K562 (cell line): Measurements from ENCODE around the gene RARRES2. TPM values are rescaled to one million over a fixed set of nuclear protein-coding genes. Genes with fewer than 3 reads are reported as not detected.
"Not testable (repeated sequence)": the region's sequence is repeated elsewhere in the genome, so short reads cannot be mapped to it uniquely, and the experiment has no call there.

Source experiments
- ATAC-seq: fragments of 200-7000 bp; cut with Tn5 transposase; 3 replicates; pipeline ENCODE4 v1.9.1; 2020; ENCODE audit warnings: moderate library complexity
- BruUV-seq: library from RNA; stranded (reverse); fragments of 400-500 nt; replicated peaks from 2 replicates; lab custom pipeline; 2021; lab: Mats Ljungman, UMichigan
- CTCF ChIA-PET: fragments of 300-600 bp; formaldehyde crosslinking; extraction: SDS; loops from one replicate; lab custom pipeline; 2021; ENCODE audit warnings: low intra/inter-chr PET ratio; lab: Yijun Ruan, JAX
- POLR2A ChIA-PET: fragments of 300-600, 350-650 bp; sonication (Branson Sonifier 250); formaldehyde crosslinking; extraction: SDS; loops from one replicate; lab custom pipeline; 2021; ENCODE audit warnings: antibody characterized with exemption, inconsistent platforms; lab: Yijun Ruan, JAX
- DNase-seq, 4 experiments: peaks; one replicate each; pipeline versions ENCODE4 v3.0.0 to v3.0.0-alpha.2; 2011 to 2018; ENCODE audit warnings: low spot score in 3 of 4, mixed read lengths in 3 of 4; ENCODE audit errors: extremely low read depth in 1 of 4
- FAIRE-seq: peaks from 2 replicates; lab custom pipeline; 2011; peaks lifted over from hg19 to GRCh38; lab: Jason Lieb, UNC
- H2AFZ ChIP-seq: 2 replicates; pipeline ENCODE4 v1.6.0; 2011; ENCODE audit warnings: low read depth, low read length, control low read depth, inconsistent platforms
- H3K27ac ChIP-seq: fragments of 200-600 bp; 3 replicates; pipeline ENCODE4 v1.8.0; 2011; ENCODE audit warnings: low read depth, mild to moderate bottlenecking, control low read depth, inconsistent platforms, low read length, moderate library complexity, mixed read lengths; ENCODE audit errors: extremely low read depth
- H3K27me3 ChIP-seq, 2 experiments: fragments of 300-600 bp in 1 of 2; 2 replicates in 1 of 2; 3 replicates in 1 of 2; pipeline versions ENCODE4 v1.6.0 to v1.8.0; 2011; ENCODE audit warnings: inconsistent platforms in 2 of 2, low read length in 2 of 2, mild to moderate bottlenecking in 1 of 2, mixed read lengths in 1 of 2, moderate library complexity in 1 of 2; ENCODE audit not compliant: control insufficient read depth in 2 of 2, insufficient read depth in 2 of 2
- H3K36me3 ChIP-seq: fragments of 300-600 bp; 3 replicates; pipeline ENCODE4 v1.8.0; 2011; ENCODE audit warnings: mild to moderate bottlenecking, low read length, inconsistent platforms; ENCODE audit not compliant: control insufficient read depth, insufficient read depth
- H3K4me1 ChIP-seq, 2 experiments: fragments of 200-600 bp in 1 of 2; replicated peaks in 1 of 2; 2 replicates in 1 of 2; 3 replicates in 1 of 2; pipeline versions ENCODE4 v1.5.1 to v1.8.0; 2011; ENCODE audit warnings: inconsistent platforms in 2 of 2, low read length in 2 of 2, mild to moderate bottlenecking in 1 of 2, mixed read lengths in 1 of 2, moderate library complexity in 1 of 2; ENCODE audit not compliant: control insufficient read depth in 2 of 2, insufficient read depth in 2 of 2
- H3K4me2 ChIP-seq: 2 replicates; pipeline ENCODE4 v1.6.1; 2011; ENCODE audit warnings: low read length, control low read depth, inconsistent platforms, mixed read lengths; ENCODE audit not compliant: insufficient read depth
- H3K4me3 ChIP-seq: fragments of 200-600 bp; sonication (generic), shearing (Covaris generic); 2 replicates; pipeline ENCODE4 v1.5.1; 2016; ENCODE audit warnings: control low read depth, inconsistent platforms
- H3K79me2 ChIP-seq: fragments of 200-600 bp; 3 replicates; pipeline ENCODE4 v1.8.0; 2011; ENCODE audit warnings: low read length, inconsistent platforms; ENCODE audit not compliant: control insufficient read depth, insufficient read depth
- H3K9ac ChIP-seq, 2 experiments: 2 replicates each; pipeline versions ENCODE4 v1.6.0 to v1.6.1; 2011; ENCODE audit warnings: low read depth in 2 of 2, low read length in 2 of 2, control low read depth in 1 of 2, inconsistent platforms in 1 of 2, mild to moderate bottlenecking in 1 of 2, mixed read lengths in 1 of 2; ENCODE audit not compliant: insufficient read depth in 1 of 2
- H3K9me1 ChIP-seq: one replicate; pipeline ENCODE4 v1.6.0; 2011; ENCODE audit warnings: inconsistent platforms, mild to moderate bottlenecking, low read length, moderate library complexity; ENCODE audit not compliant: control insufficient read depth, insufficient read depth
- H3K9me3 ChIP-seq: replicated peaks from 2 replicates; pipeline ENCODE4 v1.5.1; 2011; ENCODE audit warnings: low read depth, low read length, inconsistent platforms; ENCODE audit not compliant: control insufficient read depth, insufficient read depth
- H4K20me1 ChIP-seq: replicated peaks from 2 replicates; pipeline ENCODE4 v1.6.1; 2011; ENCODE audit warnings: low read length, inconsistent platforms, mixed read lengths; ENCODE audit not compliant: control insufficient read depth, insufficient read depth
- ZFX ChIP-seq: sonication (generic); formaldehyde crosslinking; IDR thresholded peaks from 2 replicates; pipeline ENCODE4 v1.8.0; 2022; ENCODE audit warnings: mild to moderate bottlenecking, missing genetic modification reagents, moderate library complexity
- WGBS: fragments of 100-300 bp; shearing (Covaris generic); methylation state at CpG from one replicate; pipeline ENCODE4 v1.1.6; 2016; ENCODE audit warnings: low coverage, mixed read lengths; ENCODE audit not compliant: insufficient coverage; ENCODE audit errors: missing lambda C conversion rate; 5-methylcytosine and 5-hydroxymethylcytosine counted together
- in situ Hi-C: fragments of 300-500 bp; cut with MboI; formaldehyde crosslinking; loops from 4 replicates; pipeline ENCODE4 v1.15.0; 2018; ENCODE audit warnings: inconsistent platforms, mixed read lengths
- intact Hi-C: fragments of 100-400 bp; cut with micrococcal nuclease; formaldehyde crosslinking; loops from 2 replicates; pipeline ENCODE4 v1.14.2; 2022
- polyA plus RNA-seq, 8 experiments: library from polyadenylated mRNA; depleted of rRNA in 4 of 8; stranded (reverse) in 5 of 8; unstranded in 3 of 8; fragments of >200 nt; fragmentation: Nextera tagmentation in 2 of 8; fragmentation: Illumina TruSeq in 1 of 8; extraction: Ambion mirVana in 2 of 8; extraction: Trizol in 1 of 8; gene quantifications; 2 replicates each; pipeline versions ENCODE4 v1.2.1 to v1.2.3, GENCODE V29; 2011 to 2014; ENCODE audit warnings: inconsistent platforms in 1 of 8, missing spikeins in 1 of 8
- total RNA-seq, 7 experiments: library from RNA; depleted of rRNA in 6 of 7; stranded (reverse); fragments of >200 nt in 6 of 7; fragmentation: Illumina TruSeq in 2 of 7; extraction: Trizol in 2 of 7; gene quantifications; 2 replicates each; pipeline versions ENCODE4 v1.2.1 to v1.2.3, GENCODE V29; 2011 to 2021; ENCODE audit warnings: low replicate concordance in 1 of 7

Gene RARRES2
- total and polyA plus RNA-seq, 9 of the 15 experiments (the other 6 are each of a cell fraction or from before 2014, with no cell fraction given): 0.11 to 1.7 (median 0.23) TPM; not detected in 6

DNA sequence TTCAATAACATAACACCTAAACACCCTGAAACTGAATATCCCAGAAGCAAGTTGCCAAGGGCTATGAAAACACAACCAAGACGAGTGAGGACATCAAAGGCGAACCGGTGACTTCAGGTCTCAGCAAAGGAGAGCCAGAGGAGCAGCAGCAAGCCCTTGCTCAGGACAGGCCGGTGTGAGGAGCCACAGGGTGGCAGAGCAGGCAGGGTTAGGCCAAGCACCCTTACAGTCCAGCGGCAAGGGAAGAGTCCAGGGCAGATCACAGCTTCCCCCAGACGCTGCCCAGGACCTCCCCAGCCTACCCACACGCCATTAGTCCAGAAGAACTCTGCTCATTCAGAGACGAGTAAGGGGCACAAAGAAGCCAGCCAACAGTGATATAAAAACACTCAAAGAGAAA is 45.8 kb downstream of the RARRES2 start:
- H4K20me1 ChIP-seq, H3K9me1 ChIP-seq, H3K27ac ChIP-seq, H3K4me3 ChIP-seq, H3K79me2 ChIP-seq, H3K9me3 ChIP-seq, H3K9ac ChIP-seq, H3K4me1 ChIP-seq, H2AFZ ChIP-seq, BruUV-seq, POLR2A ChIA-PET, H3K4me2 ChIP-seq, CTCF ChIA-PET, H3K36me3 ChIP-seq, intact Hi-C loops, DNase-seq, H3K27me3 ChIP-seq: not testable (repeated sequence)
- in situ Hi-C loops: loop anchor here (25.0 kb wide), 1 partner anchor 467 kb away; no protein-coding TSS in a partner anchor
- FAIRE-seq (peak; percentile 56), ATAC-seq (peak; percentile 85)
- TF ChIP-seq ZFX: 0 out of 2 replicates have a peak, but pooled peaks have one; percentile 20
- 50% methylated on average over 1 of the region's 8 CpGs for WGBS

DNA sequence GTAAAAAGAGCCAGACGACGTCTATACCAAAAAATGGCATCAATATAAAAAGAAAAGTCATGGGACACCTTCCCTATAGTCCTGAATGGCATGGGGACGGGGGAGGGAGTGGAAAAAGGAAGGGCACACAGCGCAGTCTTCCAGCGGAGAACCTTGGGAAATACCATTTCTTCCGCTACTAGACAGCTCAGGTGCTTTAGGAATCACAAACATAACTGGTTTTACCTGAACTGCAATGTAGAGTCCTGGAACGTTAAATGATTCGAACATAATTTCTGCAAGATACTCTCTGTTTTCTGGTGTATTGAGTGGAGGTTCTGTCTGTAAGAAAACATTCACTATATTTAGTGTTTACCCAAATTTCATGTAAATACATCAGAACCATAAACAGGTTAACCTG is 46.4 kb downstream of the RARRES2 start:
- CTCF ChIA-PET, H3K27ac ChIP-seq, intact Hi-C loops, H3K9me1 ChIP-seq, BruUV-seq, H3K9ac ChIP-seq, H3K9me3 ChIP-seq, POLR2A ChIA-PET, ATAC-seq, H4K20me1 ChIP-seq, H3K79me2 ChIP-seq, H3K36me3 ChIP-seq, DNase-seq, H2AFZ ChIP-seq, FAIRE-seq, H3K4me1 ChIP-seq, H3K27me3 ChIP-seq, H3K4me2 ChIP-seq, H3K4me3 ChIP-seq: not testable (repeated sequence)
- in situ Hi-C loops: loop anchor here (25.0 kb wide), 1 partner anchor 467 kb away; no protein-coding TSS in a partner anchor
- 86% methylated on average over 8 of the region's 8 CpGs for WGBS

DNA sequence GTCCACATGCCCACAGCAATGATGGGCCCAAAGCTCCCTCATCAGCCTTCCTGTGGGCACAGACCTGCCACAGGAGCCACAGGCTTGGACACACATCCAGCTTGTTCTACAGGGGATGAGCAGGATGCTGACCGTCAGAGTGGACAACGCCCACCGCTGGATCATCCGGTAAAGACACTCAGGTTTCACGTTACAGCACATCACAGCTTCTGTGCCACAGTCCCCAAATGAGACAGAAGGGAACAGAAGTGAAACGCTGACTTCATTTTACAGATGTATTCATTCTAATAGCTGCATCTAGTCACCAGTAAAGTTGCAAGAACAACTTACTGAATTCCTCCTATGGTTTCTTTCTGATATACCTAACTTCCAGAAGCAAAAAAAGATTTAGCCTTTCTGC is 51.1 kb downstream of the RARRES2 start:
- H4K20me1 ChIP-seq, DNase-seq, BruUV-seq, H3K4me1 ChIP-seq, H3K9ac ChIP-seq, H3K9me1 ChIP-seq, H3K9me3 ChIP-seq, H3K4me2 ChIP-seq, FAIRE-seq, H2AFZ ChIP-seq, H3K27me3 ChIP-seq, H3K79me2 ChIP-seq, intact Hi-C loops, H3K4me3 ChIP-seq, H3K27ac ChIP-seq, CTCF ChIA-PET, H3K36me3 ChIP-seq, POLR2A ChIA-PET: not testable (repeated sequence)
- peak; percentile 68 for ATAC-seq
- in situ Hi-C loops: loop anchor here (25.0 kb wide), 1 partner anchor 472 kb away; no protein-coding TSS in a partner anchor
- whole genome bisulfite sequencing: 28% methylated on average over 6 of the region's 6 CpGs

DNA sequence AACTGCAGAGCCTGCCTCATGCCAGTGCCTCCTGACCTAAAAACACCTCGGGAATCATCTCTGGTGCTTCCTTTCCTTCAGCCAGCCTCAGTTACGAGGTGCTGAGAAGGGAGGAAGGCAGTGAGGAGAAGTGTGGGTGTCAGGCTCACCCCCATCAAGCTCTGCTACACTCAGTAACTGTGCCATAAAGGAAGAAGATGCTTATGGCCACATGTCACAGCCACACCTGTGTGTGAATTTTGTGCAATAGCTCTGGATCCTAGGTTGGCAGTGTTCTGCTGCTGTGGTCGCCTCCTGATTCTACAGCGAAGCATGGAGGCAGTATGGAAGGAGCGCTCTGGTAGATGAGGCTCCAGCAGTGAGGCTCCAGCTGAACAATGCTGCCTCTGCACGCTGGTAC is 52.6 kb downstream of the RARRES2 start:
- ATAC-seq, BruUV-seq, CTCF ChIA-PET, H4K20me1 ChIP-seq, DNase-seq, H3K36me3 ChIP-seq, H3K27me3 ChIP-seq, H3K9ac ChIP-seq, H3K4me3 ChIP-seq, H3K9me3 ChIP-seq, H3K4me2 ChIP-seq, H3K4me1 ChIP-seq, H3K27ac ChIP-seq, H3K9me1 ChIP-seq, H2AFZ ChIP-seq, H3K79me2 ChIP-seq, FAIRE-seq, POLR2A ChIA-PET: not testable (repeated sequence)
- intact Hi-C loops: loop anchor here (5.0 kb wide), 1 partner anchor 468 kb away; no protein-coding TSS in a partner anchor
- WGBS: 63% methylated on average over 5 of the region's 6 CpGs
- in situ Hi-C loops: loop anchor here (5.0 to 25.0 kb wide), 3 partner anchors 33 to 473 kb away; partner anchors contain the start of genes ACTR3C and LRRC61
